CD4-positive, alpha-beta T cell treated with Interleukin-10 for 1 hour (primary cell): ENCODE results near the gene MAPKAPK2.

Experiments
- DNase-seq: peaks from one replicate; pipeline ENCODE4 v3.0.0-alpha.2; 2020

MAPKAPK2 gene

GRCh38 chr1:206705726-206706297, 21.1 kb downstream of the MAPKAPK2 start:
- no peak for DNase-seq

- DNase-seq = no peak
Observed at GRCh38 chr1:206706298-206706791, 21.6 kb downstream of the MAPKAPK2 start.

- no peak for DNase-seq
Observed at GRCh38 chr1:206706806-206707366, 22.2 kb downstream of the MAPKAPK2 start.

- DNase-seq = no peak
Observed at GRCh38 chr1:206708058-206708457, 23.4 kb downstream of the MAPKAPK2 start.

GRCh38 chr1:206708882-206709281, 24.2 kb downstream of the MAPKAPK2 start:
- no peak for DNase-seq

- no peak for DNase-seq
Observed at GRCh38 chr1:206709322-206709721, 24.6 kb downstream of the MAPKAPK2 start.

GRCh38 chr1:206709772-206710459, 25.2 kb downstream of the MAPKAPK2 start:
- no peak for DNase-seq

GRCh38 chr1:206710460-206710823, 25.7 kb downstream of the MAPKAPK2 start:
- no peak for DNase-seq

- DNase-seq = peak; percentile 36
Observed at GRCh38 chr1:206713070-206713469, 28.4 kb downstream of the MAPKAPK2 start.

- no peak for DNase-seq
Observed at GRCh38 chr1:206713910-206714312, 29.2 kb downstream of the MAPKAPK2 start.

- DNase-seq = peak; percentile 50
Observed at GRCh38 chr1:206714331-206715058, 29.8 kb downstream of the MAPKAPK2 start.

- no peak for DNase-seq
Observed at GRCh38 chr1:206715120-206715519, 30.4 kb downstream of the MAPKAPK2 start.

GRCh38 chr1:206715552-206716158, 30.9 kb downstream of the MAPKAPK2 start:
- peak; percentile 54 for DNase-seq

GRCh38 chr1:206716159-206716869, 31.6 kb downstream of the MAPKAPK2 start:
- DNase-seq = no peak

GRCh38 chr1:206716870-206717673, 32.4 kb downstream of the MAPKAPK2 start:
- peak; percentile 35 for DNase-seq

GRCh38 chr1:206717674-206717989, 32.9 kb downstream of the MAPKAPK2 start:
- no peak for DNase-seq

- DNase-seq = no peak
Observed at GRCh38 chr1:206719169-206719839, 34.6 kb downstream of the MAPKAPK2 start.

- DNase-seq = no peak
Observed at GRCh38 chr1:206721454-206721853, 36.7 kb downstream of the MAPKAPK2 start.

- DNase-seq = no peak
Observed at GRCh38 chr1:206722751-206723461, 38.2 kb downstream of the MAPKAPK2 start.

GRCh38 chr1:206723462-206723804, 38.7 kb downstream of the MAPKAPK2 start:
- DNase-seq = no peak
